Adrenal gland (tissue), 5 donors: ENCODE measurements around the gene TSPAN4.

Experiments
- POLR2A ChIP-seq, 2 donors: fragments of 450-650 bp; IDR thresholded peaks; one replicate each; pipeline ENCODE4 v1.6.1; 2017; ENCODE audit warnings: antibody characterized with exemption in 2 of 2, mild to moderate bottlenecking in 2 of 2, moderate library complexity in 1 of 2
- TF ChIP-seq, protein P1 (sequence below), 6 experiments: fragments of 450-650 bp in 4 of 6; fragments of 200-600 bp in 2 of 6; sonication (generic) in 1 of 6; IDR thresholded peaks; 1 replicate in 5 of 6; 2 replicates in 1 of 6; pipeline versions ENCODE4 v1.5.1 to v1.8.0; 2016 to 2021; ENCODE audit warnings: antibody characterized with exemption in 6 of 6, mild to moderate bottlenecking in 2 of 6, moderate library complexity in 1 of 6
- donor health status: DM: no; HTN: no; CAD: no.

DNA sequence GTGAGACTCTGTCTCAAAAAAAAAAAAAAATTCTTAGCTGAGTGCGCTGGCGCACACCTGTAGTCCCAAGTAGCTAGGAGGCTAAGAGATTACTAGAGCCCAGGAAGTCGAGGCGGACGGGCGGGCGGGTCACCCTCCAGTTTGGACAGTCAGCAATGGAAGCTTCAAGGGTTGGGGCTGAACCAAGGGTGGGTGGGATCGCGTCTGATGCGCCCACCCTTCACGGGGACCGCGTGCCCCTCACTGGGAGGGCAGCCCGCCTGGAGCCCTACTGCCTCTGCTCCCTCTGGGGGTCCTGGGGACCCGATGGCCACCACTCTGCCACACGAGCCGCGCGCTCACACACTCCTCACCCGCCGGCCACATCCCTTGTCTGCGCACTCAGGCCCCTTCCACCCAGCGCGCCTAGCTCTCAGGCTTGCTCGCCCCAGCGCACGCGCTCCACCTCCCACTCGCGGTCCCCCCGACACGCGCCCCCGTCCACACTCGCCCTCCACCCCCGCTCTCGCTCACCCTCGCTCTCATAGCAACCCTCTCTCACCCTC, 67.5 kb downstream of the TSPAN4 start:
- TF ChIP-seq, protein P1, sequence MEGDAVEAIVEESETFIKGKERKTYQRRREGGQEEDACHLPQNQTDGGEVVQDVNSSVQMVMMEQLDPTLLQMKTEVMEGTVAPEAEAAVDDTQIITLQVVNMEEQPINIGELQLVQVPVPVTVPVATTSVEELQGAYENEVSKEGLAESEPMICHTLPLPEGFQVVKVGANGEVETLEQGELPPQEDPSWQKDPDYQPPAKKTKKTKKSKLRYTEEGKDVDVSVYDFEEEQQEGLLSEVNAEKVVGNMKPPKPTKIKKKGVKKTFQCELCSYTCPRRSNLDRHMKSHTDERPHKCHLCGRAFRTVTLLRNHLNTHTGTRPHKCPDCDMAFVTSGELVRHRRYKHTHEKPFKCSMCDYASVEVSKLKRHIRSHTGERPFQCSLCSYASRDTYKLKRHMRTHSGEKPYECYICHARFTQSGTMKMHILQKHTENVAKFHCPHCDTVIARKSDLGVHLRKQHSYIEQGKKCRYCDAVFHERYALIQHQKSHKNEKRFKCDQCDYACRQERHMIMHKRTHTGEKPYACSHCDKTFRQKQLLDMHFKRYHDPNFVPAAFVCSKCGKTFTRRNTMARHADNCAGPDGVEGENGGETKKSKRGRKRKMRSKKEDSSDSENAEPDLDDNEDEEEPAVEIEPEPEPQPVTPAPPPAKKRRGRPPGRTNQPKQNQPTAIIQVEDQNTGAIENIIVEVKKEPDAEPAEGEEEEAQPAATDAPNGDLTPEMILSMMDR (IDR thresholded peaks at IDR 0.05) = no peak
- TF ChIP-seq POLR2A (IDR thresholded peaks at IDR 0.05) = no peak
